GM21447 (cell line): ENCODE results near the gene KRT81.
"Not testable (repeated sequence)": the region's sequence is repeated elsewhere in the genome, so short reads cannot be mapped to it uniquely, and the experiment has no call there.

Experiments
- ATAC-seq: cut with Tn5 transposase; IDR thresholded peaks from one replicate; pipeline ENCODE4 v1.9.1; 2021; ENCODE audit not compliant: unreplicated experiment

The KRT81 gene

DNA sequence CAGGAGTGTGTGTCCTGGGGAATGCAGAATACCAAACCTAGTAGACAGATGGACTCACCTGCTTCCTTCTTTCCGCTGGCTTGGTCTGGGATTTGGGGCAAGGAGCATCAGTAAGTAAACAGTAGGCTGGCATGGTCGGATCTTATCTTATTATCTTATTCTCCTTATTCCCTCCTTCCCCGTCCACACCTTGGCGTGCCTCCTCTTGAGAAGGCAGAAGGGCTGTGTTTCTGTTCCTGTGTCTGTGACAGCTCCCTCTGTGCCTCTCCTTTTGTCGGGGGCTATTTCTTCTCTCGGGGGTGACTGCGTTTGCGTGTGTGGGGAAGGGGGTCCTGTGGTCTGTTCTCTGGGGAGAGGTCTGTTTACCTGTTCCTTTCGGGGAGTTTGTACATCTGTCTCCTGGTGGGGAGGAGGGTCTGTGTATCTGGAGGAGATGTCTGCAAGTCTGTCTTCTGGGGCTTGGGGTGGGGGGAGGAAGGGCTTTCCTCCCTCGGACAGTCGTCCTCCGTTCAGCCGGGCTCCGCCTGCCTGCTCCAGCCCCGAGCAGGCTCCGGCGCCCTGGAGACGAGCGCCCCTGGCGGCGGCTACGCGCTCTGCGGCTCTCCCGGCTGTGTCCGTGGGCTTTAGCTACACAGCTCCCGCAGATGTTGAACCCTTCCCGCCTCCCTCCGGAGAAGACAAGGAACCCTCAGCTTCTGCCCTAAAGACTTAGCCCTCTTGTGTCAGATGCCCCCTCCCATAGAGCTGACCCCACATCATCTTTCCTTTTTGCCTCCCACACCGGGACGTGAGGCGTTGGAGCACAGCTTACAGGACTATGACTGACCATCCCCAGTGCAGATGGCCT lies 12.5 kb downstream of the KRT81 start:
- no peak for ATAC-seq

DNA sequence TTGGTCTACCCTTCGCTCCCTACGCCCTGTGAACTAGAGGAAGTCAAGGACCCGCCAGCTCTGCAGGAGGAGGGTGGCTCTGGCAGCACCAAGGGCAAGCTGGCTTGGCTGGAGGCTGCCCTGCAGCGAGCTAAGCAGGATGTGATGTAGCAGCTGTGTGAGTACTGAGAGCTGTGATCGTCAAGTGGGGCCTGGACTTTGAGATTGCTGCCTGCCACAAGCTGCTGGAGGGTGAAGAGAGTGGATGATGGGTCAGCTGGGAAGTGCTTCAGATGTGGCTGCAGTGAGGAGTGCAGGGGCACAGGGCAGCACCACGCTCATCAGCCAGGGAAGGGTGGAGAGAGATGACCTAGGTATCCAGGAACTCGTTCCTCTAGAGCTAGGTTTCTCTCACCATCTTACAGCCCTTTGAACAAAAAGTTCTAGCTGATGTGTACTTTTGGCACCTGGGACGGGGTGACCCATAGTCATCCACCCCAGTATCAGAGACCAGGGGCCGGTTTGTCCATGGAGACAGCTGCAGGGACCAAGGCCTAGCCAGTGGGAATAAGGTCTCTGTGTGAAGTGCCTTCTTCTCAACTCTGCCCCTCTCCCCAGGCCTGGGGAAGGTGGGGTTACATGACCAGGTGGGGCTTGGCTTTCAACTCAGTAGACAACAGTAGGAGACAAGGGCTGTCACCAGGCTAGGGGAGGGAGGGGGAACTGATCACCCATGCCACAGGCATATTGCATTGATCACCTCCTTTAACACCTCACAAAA lies 13.7 kb downstream of the KRT81 start:
- no peak for ATAC-seq

DNA sequence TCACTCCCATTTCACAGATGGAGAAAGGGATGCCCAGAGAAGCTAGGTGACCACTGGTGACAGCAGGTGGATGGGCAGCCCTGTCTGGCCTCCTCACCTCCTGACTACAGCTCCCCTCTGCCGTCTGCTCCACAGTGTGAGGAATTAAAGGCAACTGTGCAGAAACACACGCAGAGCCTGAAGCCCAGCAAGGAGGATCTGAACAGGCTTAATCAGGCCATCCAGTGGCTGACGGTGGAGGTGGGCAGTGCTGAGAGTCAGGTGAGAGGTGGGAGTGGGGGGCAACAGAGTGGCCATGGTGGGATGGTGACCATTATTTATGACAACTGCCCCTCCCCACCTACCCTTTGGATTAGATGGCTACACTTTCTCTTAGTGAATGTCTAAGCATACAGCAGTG lies 15.6 kb downstream of the KRT81 start:
- ATAC-seq: no peak

DNA sequence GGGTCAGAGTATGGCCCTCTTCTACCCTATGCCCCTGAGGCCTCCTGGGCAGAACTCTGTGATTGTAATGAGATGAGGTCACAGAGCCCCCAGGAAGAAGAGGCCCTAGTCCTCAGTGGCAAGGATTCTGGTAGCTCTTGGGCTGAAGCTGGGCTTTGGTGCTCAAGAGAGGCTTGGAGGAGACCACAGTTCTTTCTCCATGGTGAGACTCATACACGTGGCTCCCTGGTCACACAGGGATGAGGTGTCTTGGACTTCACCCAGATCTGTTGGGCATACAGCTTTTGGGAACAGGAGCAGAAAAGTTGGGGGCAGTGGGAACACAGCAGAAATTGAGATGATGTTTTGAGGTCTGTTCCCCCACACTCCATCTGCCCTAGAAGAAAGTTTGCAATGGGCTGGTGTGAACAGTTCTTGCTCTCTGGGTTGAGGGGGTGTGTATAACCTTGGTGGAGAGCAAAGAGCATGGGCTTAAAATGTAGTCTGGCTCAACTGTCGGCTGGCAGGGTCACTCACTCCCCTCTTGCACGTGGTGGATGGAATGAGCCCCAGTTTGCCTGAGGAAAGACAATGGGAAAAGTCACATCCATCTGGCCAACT lies 16.7 kb downstream of the KRT81 start, which contains the start of gene KRT86:
KRT86 (plus strand) TSS at position 125 of the 600 bp plus-strand sequence. CDS start 27,272 bp downstream, outside the sequence.
- ATAC-seq: no peak

DNA sequence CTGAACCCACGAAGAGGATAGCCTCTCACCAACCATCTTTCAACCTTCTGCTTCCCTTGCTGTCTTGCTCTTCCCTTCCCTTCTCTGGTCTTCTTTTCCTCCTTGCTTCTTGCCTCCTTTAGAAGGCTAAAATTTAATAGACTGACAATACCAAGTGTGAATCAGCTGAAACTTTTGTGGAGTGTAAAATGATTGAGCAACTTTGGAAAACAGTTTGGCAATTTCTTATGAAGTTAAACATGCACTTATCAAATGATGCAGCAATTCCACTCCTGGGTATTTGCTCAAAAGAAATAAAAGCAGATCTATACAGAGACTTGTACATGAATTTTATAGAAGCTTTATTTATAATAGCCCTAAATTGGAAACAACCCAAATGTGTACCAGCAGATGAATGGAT lies 20.2 kb downstream of the KRT81 start:
- no peak for ATAC-seq

DNA sequence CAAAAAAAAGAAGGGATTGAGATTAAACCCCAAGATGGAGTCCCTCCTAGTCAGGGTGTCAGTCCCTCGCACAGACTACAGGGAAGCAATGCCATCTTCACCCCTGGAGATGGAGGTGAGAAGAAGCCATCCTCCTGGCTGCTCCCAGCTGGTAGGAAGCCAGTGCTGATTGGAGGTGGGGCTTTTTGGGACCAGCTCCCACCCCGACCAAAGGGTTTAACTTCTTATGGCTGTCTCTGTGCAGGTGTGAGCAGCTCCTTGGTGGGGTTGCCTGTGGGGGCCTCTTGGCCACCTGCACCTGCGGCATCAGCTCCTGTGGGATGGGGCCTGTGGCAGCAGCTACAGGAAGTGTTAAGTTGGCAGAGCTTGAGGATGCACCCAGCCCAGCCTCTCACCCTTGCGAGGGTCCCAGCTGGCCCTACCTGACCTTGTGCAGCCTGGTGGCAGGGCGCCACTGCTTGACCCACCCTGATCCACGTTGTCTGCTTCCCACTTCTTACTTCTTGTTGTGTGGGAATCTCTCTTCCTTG lies 20.7 kb downstream of the KRT81 start:
- no peak for ATAC-seq

DNA sequence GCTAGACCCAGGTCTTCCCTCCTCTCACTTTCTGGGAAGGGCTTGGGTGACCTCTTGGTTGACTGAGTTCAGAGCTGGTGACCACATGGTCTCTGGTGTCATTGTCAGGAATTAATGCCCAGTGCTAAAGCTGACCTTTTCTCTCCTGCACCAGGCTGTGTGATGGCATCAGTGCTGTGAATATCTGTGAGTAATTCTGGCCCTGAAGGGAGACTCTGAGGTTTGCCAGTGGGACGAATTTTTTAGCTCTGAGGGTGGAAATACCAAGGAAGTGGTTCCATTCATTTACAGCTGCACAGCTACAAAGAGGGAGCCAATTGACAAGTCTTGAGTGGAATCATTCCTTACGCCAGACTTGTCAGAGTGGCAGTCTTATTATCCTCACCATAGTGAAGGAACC lies 23.1 kb downstream of the KRT81 start:
- ATAC-seq: no peak

DNA sequence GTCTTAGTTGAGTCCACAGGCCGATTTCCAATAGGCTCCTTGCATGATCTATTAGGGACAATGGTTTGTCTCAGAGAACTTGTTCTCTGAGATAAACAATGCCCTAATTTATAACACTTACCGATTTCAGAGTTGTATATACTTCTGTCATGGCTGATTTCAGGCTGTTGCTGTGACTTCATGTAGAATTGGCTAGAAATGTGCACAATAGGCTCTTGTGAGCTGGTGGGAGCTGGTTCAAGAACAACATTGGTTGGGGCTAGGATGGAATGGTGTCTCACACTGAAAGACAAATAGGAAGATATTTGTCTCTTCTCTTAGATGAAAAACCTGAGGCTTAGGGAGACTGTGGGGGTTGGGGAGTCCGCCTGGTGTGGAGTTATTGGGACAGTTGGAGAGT lies 23.6 kb downstream of the KRT81 start:
- ATAC-seq: no peak

DNA sequence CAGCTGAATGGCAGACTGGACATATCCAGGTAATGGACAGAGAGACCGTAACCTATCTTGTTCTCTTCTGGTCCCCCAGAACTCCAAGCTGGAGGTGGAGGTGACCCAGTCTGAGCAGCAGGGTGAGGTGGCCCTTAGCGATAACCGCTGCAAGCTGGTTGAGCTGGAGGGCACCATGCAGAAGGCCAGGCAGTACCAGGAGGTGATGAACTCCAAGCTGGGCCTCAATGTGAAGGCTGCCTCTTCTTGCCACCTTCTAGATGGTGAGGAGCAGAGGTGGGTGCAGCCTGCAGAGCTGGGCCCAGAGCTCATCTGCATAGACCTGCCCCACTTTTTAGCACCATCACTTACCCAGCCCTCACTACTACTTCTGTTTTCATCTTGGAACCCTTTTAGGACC lies 24.1 kb downstream of the KRT81 start:
- ATAC-seq: no peak

DNA sequence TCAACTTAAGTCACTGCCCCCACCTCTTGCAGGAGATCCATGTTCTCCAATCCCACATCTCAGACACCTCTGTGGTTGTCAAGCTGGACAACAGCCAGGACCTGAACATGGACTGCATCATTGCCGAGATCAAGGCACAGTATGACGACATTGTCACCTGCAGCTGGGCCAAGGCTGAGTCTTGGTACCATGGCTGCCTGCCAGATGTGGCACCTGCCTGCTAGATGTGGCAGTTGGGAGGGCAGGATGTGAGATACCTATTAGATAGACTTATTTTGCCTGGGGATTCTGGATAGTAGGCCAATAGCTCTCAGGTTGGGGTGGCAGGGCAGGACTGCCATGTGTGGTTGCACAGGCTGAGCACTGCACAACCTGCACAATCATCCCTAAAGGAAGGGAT lies 24.8 kb downstream of the KRT81 start:
- no peak for ATAC-seq

DNA sequence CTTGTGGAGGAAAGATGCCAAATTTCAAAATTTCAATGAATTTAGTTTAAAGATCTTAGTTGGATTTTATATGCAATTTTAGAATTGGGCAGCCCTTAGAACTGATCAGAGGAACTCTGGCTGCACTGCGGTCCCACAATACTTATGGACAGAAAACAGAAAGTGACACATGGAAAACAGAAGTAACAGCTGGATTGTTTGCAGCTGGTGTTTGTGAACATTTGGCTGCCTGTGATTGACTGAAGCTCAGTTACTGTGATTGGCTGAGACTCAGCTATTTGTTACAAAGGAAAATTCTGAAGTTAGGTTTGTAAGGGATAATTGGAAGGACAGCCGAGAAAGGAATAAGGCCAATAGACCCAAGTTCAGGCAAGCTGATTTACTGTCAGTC lies 26.9 kb downstream of the KRT81 start:
- ATAC-seq: no peak

DNA sequence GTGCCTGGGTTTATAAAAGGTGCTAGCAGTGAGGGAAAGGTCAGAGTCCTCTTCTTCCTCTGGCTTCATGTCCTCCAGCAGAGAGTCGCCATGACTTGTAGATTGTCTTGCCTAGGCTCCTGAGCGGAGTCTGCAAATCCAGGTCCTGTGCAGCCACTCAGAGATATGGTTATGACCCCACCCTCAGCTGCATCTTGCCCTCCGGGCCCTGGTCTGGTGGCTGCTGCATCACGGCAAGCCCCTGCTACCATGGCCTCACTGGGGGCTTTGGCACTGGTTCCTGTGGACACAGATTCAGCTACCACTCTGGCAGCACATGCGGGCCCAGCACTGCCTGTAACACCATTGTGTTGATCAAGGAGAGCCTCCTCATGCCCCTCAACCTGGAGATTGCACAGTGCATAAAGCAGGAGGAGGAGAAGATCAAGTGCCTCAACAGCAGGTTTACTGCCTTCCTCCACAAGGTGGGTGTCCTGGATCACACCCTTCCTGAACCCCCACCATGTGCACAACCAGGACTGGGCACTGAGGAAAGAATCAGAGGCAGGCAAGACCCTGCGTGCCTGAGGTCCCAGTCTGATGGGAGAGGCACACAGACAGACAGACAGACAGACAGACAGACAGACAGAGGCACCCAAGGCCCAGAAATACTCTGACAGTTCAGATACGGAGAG lies 27.4 kb downstream of the KRT81 start:
- no peak for ATAC-seq

DNA sequence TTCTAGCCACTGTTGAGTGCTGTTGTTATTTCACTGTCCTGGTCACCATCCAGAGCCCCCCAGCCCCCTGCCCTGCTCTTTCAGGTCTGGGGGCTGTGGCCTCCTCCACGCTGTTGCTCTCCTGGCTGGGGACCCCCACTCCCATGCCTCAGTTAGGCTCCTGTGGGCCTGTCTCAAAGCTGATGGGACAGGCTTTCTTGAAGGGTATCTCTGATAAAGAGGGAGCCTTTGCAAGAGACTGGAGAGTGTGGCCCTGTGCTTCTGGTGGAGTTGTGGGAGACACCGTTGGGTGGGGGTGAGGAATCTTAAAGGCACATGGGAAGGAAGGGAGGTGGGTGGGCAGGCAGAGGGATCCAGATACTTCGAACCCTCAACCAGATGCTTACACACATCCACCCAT lies 29.0 kb downstream of the KRT81 start:
- ATAC-seq: no peak

DNA sequence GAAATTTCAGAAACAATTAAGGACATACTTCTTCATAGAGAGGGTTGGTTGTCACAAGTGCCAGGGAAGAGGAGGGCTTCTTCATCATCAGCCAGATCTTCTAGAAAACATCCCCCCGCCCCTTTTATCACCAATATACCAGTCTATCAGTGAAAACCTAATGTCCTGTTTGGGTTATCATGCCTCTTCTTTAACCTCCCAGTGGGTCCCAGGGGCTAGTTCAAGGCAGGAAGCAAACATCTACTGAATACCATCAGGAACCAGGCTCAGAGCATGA lies 30.2 kb downstream of the KRT81 start:
- no peak for ATAC-seq

DNA sequence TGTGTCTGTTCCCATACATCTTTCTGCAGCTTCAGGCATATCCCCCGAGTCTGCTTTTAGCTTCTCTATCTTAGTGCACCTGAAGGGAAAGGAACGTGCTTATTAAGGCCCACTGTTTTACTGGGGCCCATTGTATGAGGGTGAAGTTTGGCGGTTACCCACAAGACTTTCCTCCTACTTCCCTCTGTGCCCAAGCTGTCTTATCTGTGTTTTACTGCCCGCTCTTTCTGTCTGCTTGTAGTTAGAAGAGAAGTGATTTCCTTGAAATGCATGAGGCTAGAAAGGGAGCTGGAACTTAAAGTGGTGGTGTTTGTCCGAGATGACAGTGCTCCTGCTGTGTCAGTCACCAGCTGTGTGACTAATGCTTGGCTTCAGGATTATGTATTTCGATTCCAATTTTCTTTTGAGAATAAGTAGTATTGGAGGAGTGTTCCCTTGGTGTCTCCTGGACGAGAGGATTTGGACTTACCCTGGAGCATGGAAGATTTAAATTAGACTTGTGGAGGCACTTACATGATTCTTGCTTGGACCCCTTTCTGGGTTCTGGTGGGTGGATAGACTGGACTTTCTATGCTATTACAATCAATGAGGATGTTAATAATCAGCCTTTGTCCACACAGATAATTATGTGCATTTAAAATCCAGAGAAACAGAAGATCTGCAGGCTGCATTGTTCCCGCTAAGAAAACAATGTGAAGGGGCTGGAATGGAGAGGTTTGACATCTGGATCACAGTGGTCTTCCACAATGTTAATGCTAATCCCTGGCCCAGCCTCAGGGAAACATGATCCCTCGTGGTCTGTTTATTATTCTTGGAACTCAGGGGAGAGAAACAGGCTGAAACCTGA lies 30.8 kb downstream of the KRT81 start:
- ATAC-seq: no peak

DNA sequence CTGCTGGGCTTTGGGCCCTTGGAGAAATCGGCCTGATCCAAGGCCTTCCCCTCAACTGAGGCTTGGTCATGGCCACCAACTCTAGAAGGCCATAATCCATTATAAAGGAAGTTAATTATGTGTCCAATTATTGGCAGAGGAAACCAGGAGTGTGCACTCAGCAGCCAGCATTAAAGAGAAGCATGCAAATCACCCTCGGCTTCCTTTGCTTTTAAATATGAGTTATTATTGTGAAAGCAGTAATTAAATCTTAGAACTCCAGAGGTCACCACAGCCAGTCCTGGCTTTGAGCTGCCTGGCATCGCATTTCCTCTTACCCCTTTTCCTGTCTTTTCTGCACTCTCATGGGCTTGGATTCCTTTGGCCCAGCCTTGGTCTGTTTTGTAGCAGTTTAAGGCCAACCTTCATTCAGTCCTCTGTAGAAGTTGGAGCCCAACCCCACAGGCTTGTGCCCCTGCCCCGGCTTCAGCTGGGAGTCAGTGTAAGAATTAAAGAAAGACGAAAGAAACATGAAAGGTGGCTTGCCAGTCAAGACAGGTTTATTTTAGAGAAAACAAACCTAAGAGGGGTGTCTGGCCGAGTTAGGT lies 31.6 kb downstream of the KRT81 start:
- no peak for ATAC-seq

DNA sequence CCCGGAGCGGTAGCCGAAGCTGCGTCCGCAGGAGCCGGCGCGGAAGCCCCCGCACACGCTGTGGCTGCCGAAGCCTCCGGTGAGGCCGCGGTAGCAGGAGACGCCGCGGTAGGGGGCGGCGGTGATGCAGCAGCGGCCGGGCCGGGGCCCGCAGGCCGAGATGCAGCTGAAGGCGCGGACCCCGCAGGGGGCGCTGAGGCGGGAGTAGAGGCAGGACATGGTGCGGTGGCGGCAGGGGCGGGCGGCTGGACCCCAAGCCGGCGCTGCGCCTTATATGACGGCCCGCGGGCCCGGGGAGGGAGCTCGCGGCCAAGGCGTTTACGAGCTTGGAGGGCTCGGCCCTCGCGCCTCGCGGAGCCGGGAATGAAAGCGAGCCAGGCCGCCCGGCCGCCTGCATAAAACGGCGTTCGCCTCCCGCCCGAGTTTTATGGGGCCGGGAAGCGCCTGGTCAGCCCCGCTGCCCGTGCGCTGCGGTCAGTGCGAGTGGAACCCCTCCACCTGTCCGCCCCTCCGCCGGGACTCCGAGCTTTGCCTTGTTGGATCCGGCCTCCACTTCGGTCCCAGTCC lies 32.9 kb downstream of the KRT81 start:
- no peak for ATAC-seq

DNA sequence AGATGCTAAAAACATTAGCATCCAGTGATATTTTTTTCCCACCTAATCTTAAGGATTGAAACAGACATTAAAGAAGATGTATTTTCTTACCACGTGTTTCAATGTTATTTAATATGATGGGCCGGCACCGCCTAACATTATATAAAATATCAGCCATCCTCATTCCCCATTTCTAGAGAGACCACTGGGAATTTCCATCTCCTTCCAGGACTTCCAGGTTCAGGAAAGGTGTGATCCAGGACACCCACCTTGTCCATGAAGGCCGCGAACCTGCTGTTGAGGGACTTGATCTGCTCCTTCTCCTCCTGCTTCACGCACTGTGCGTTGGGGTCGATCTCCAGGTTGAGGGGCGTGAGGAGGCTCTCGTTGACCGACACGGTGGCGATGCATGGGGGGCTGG lies 33.4 kb downstream of the KRT81 start:
- not testable (repeated sequence) for ATAC-seq

DNA sequence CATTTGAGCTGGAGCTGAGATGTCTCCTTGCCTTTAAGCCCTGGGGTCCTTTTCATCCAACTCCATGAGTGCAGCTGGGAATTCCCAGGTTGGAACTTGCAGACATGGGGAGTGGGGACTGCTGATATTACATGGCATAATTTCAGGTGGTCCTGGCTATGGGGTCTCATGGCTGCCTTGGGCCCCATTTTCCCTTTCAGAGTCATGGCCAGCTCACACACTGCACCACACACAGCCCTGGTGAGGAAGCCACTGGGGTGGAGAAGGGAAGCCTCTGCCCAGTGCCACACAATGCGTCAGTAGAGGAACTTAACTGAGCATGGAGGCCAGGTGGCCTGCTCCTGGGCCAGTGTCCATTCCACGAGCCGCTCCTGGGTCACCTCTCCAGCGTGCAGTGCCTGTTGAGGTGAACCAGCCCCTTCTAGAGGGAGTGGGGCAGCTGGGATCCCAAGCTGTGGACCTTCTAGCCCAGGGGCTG lies 34.2 kb downstream of the KRT81 start:
- ATAC-seq: no peak

DNA sequence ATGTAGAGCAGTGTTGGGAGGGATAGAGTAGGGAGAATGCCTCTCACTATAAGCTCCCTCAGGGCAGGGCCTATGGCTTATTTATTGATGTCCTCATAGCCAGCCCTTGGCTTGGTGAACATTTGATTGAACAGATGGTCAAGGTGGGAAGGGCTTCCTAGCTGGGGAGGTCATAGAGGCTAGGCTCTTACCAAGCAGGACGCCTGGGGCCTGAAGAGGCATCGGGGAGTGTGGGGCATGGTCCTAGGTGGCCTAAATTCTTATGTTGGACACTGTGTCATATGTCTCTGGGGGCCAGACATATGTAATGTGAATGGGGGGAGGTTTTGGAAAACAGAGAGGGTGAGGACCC lies 34.8 kb downstream of the KRT81 start:
- no peak for ATAC-seq
